ENCODE results near the gene FAM162A. TPM values are rescaled to one million over a fixed set of nuclear protein-coding genes. Genes with fewer than 3 reads are reported as not detected.

FAM162A gene
- total RNA-seq, 4 donors from 2014 or later: 48.0 to 74.5 (median 61.1) TPM

GRCh38 chr3:122415104-122415744 is 31.2 kb downstream of the FAM162A start:
- no peak for DNase-seq
- H3K4me1 ChIP-seq: peaks cover 11 to 44% (median 12%) of the 10 kb centered on the region in 3 donors

GRCh38 chr3:122415762-122416654 is 32.0 kb downstream of the FAM162A start, which contains the start of gene WDR5B:
Gene WDR5B (minus strand): TSS chr3:122416062. CDS start chr3:122415528, 534 bp downstream.
- Histone ChIP-seq H3K4me1 (peaks cover 11 to 44% (median 12%) of the 10 kb centered on the region in 3 donors), H3K9me3 (no peaks in the 10 kb centered on the region), H3K36me3 (peaks cover 0 to 35% (median 0%) of the 10 kb centered on the region in 3 donors), H3K27me3 (no peaks in the 10 kb centered on the region), H3K4me3 (peak within 1 kb of the TSS; percentile 53 to 85 (median 64)), H3K27ac (peak within 1 kb of the TSS; percentile 85 to 97 (median 92))
- DNase-seq: no peak
- WGBS, 2 donors: 0 to 2% methylated on average over 19 to 39 of the region's 48 CpGs
- intact Hi-C loops (cut with DNase I): no loop called here
- TF ChIP-seq POLR2A (IDR thresholded peaks at IDR 0.05) (peak in 3 of 4 donors; percentile 52 to 78 (median 65)), CTCF (IDR thresholded peaks at IDR 0.05) (peak in 1 of 6 experiments; percentile 15)

More at GRCh38 chr3:122415104-122415744, 31.2 kb downstream of the FAM162A start:
- peaks cover 0 to 43% (median 0%) of the 10 kb centered on the region in 3 donors for H3K36me3 ChIP-seq
- 21 to 24% methylated on average over 10 of the region's 10 CpGs for WGBS, 2 donors
- intact Hi-C loops (cut with DNase I): no loop called here
- peak overlapping the region; percentile 53 to 85 (median 64) for H3K4me3 ChIP-seq
- no peak for TF ChIP-seq CTCF (IDR thresholded peaks at IDR 0.05)
- TF ChIP-seq POLR2A (IDR thresholded peaks at IDR 0.05): no peak
- no peaks in the 10 kb centered on the region for H3K27me3 ChIP-seq
- peak overlapping the region; percentile 85 to 97 (median 92) for H3K27ac ChIP-seq
- no peaks in the 10 kb centered on the region for H3K9me3 ChIP-seq

GRCh38 chr3:122416966-122417365 is 33.0 kb downstream of the FAM162A start:
- peak overlapping the region; percentile 53 to 85 (median 64) for H3K4me3 ChIP-seq
- no peak for DNase-seq
- H3K4me1 ChIP-seq: peaks cover 11 to 44% (median 12%) of the 10 kb centered on the region in 3 donors
- WGBS, 2 donors: 40 to 52% methylated on average over 13 of the region's 14 CpGs
- no peaks in the 10 kb centered on the region for H3K9me3 ChIP-seq
- TF ChIP-seq POLR2A (IDR thresholded peaks at IDR 0.05): no peak
- peak in 1 of 6 experiments; percentile 3 for TF ChIP-seq CTCF (IDR thresholded peaks at IDR 0.05)
- H3K36me3 ChIP-seq: peaks cover 0 to 32% (median 0%) of the 10 kb centered on the region in 3 donors
- no peaks in the 10 kb centered on the region for H3K27me3 ChIP-seq
- peak overlapping the region; percentile 85 to 97 (median 92) for H3K27ac ChIP-seq
- intact Hi-C loops (cut with DNase I): no loop called here

GRCh38 chr3:122421101-122421500 is 37.1 kb downstream of the FAM162A start:
- DNase-seq: no peak
- H3K4me1 ChIP-seq: peaks cover 4 to 19% (median 4%) of the 10 kb centered on the region in 3 donors
- no peak overlapping the region for H3K4me3 ChIP-seq
- intact Hi-C loops (cut with DNase I): no loop called here
- no peaks in the 10 kb centered on the region for H3K27me3 ChIP-seq
- TF ChIP-seq POLR2A (IDR thresholded peaks at IDR 0.05): no peak
- TF ChIP-seq CTCF (IDR thresholded peaks at IDR 0.05): no peak
- H3K36me3 ChIP-seq: peaks cover 0 to 41% (median 0%) of the 10 kb centered on the region in 3 donors
- H3K27ac ChIP-seq: no peak overlapping the region
- 44 to 83% methylated on average over 4 of the region's 4 CpGs for WGBS, 2 donors
- no peaks in the 10 kb centered on the region for H3K9me3 ChIP-seq

All from esophagus squamous epithelium (tissue), 5 donors.